ENCODE results near the gene DRAXIN. TPM values are rescaled to one million over a fixed set of nuclear protein-coding genes. Genes with fewer than 3 reads are reported as not detected.

The DRAXIN gene
- polyA plus RNA-seq, 1 donor (not counting 4 experiments of a cell fraction or from before 2014, with no cell fraction given) = not detected

DNA sequence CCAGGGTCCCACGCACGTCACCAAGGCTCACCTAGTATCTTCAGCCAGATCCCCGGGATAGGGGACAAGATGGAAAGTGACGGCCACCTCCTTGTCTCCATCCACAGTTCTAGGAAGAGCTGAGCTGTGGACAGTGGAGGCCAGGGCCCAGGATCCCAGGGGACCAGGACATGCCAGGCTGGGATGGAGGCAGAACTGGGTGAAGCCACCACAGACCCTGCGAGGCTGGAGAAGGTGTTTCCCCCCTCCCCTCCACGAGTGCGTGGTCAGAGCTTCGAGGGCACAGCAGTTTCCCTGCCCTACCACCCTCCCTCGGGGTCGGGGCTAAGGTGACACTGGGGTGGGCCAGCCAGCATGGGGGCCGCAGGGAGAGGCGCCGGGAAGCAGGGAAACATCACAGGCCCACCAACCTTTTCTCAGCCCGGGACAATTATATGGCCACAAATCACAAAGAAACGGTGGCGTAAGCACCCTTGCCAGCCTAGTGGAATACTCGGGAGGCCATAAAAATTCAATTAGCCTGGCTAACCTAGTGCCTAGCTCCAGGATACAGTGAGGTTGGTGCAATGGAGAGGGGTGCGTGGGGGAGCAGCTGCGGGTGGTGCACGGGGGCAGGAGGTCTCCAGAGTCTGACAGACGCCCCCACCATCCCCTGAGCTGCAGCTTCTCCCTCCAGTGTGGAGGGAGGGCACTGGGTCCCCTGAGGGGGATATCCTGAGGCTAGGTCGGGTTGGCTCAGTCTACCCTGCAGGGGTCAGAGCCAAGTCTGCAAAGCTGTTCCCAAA is 13.4 kb downstream of the DRAXIN start:
- Histone ChIP-seq H3K9ac (ENCODE audit: control insufficient read depth, extremely low read depth, insufficient read depth, low read length) (no peak overlapping the region), H3K9me1 (ENCODE audit: control insufficient read depth, extremely low read depth, insufficient read depth, low read length) (no peaks in the 10 kb centered on the region), H3K4me1 (ENCODE audit: control insufficient read depth, extremely low read depth, insufficient read depth, low read length) (peaks cover 3% of the 10 kb centered on the region), H3K36me3 (ENCODE audit: control insufficient read depth in 2 of 2, extremely low read depth in 1 of 2, insufficient read depth in 2 of 2, low read length in 2 of 2) (no peaks in the 10 kb centered on the region), H3K4me2 (ENCODE audit: control insufficient read depth, extremely low read depth, insufficient read depth, low read depth, low read length) (no peak overlapping the region), H3K27me3 (ENCODE audit: control insufficient read depth, extremely low read depth, insufficient read depth, low read length) (peaks cover 57% of the 10 kb centered on the region), H3K9me3 (ENCODE audit: control insufficient read depth, low read depth, low read length) (no peaks in the 10 kb centered on the region), H3K4me3 (ENCODE audit: control insufficient read depth in 2 of 3, extremely low read depth in 1 of 3, insufficient read depth in 2 of 3, low read depth in 1 of 3, low read length in 3 of 3) (no peak overlapping the region), H3K27ac (ENCODE audit: control insufficient read depth, insufficient read depth, low read length) (no peak overlapping the region), H2AFZ (ENCODE audit: control insufficient read depth, low read length) (no peak overlapping the region), H3K79me2 (ENCODE audit: control insufficient read depth, insufficient read depth, low read length) (no peaks in the 10 kb centered on the region), H4K20me1 (ENCODE audit: control insufficient read depth, extremely low read depth, insufficient read depth, low read length) (no peaks in the 10 kb centered on the region)
- TF ChIP-seq EZH2 (IDR thresholded peaks at IDR 0.05; ENCODE audit: low read length) = no peak
- TF ChIP-seq, protein P1, sequence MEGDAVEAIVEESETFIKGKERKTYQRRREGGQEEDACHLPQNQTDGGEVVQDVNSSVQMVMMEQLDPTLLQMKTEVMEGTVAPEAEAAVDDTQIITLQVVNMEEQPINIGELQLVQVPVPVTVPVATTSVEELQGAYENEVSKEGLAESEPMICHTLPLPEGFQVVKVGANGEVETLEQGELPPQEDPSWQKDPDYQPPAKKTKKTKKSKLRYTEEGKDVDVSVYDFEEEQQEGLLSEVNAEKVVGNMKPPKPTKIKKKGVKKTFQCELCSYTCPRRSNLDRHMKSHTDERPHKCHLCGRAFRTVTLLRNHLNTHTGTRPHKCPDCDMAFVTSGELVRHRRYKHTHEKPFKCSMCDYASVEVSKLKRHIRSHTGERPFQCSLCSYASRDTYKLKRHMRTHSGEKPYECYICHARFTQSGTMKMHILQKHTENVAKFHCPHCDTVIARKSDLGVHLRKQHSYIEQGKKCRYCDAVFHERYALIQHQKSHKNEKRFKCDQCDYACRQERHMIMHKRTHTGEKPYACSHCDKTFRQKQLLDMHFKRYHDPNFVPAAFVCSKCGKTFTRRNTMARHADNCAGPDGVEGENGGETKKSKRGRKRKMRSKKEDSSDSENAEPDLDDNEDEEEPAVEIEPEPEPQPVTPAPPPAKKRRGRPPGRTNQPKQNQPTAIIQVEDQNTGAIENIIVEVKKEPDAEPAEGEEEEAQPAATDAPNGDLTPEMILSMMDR (optimal IDR thresholded peaks at IDR 0.05 in 1 of 3, IDR thresholded peaks at IDR 0.05 in 1 of 3, conservative IDR thresholded peaks at IDR 0.05 in 1 of 3; ENCODE audit: extremely low read depth in 1 of 3, insufficient read depth in 2 of 3, low read length in 3 of 3) = no peak
- DNase-seq (ENCODE audit: low read depth, low spot score) (no peak), FAIRE-seq (no peak)
- dilution Hi-C loops (cut with MboI; ENCODE audit: extremely low pct_ligation_motif_present, low sequenced_read_pairs) = no loop called here

DNA sequence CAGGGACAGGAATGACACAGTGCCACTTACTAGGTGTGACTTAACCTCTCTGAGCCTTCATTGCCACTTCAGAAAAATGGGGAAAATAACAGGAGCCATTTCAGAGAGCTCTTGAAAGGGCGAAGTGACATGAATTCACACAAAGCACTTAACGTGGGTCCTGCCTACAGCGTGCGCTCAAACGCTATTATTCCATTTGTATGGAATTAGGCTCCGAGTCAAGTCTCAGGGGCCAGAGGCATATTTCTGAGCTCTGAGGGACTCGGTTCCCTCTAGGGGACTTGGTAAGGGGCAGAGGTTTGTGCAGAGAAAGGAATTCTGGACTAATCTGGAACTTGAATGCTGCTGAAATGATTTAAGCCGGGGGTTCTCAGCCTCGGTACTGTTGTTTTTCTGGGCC is 14.1 kb downstream of the DRAXIN start:
- DNase-seq (ENCODE audit: low read depth, low spot score) = no peak
- Histone ChIP-seq H3K27me3 (ENCODE audit: control insufficient read depth, extremely low read depth, insufficient read depth, low read length) (peaks cover 55% of the 10 kb centered on the region), H3K4me1 (ENCODE audit: control insufficient read depth, extremely low read depth, insufficient read depth, low read length) (peaks cover 3% of the 10 kb centered on the region), H3K9ac (ENCODE audit: control insufficient read depth, extremely low read depth, insufficient read depth, low read length) (no peak overlapping the region), H3K4me3 (ENCODE audit: control insufficient read depth in 2 of 3, extremely low read depth in 1 of 3, insufficient read depth in 2 of 3, low read depth in 1 of 3, low read length in 3 of 3) (no peak overlapping the region), H3K27ac (ENCODE audit: control insufficient read depth, insufficient read depth, low read length) (no peak overlapping the region), H4K20me1 (ENCODE audit: control insufficient read depth, extremely low read depth, insufficient read depth, low read length) (no peaks in the 10 kb centered on the region), H3K36me3 (ENCODE audit: control insufficient read depth in 2 of 2, extremely low read depth in 1 of 2, insufficient read depth in 2 of 2, low read length in 2 of 2) (no peaks in the 10 kb centered on the region), H3K9me1 (ENCODE audit: control insufficient read depth, extremely low read depth, insufficient read depth, low read length) (no peaks in the 10 kb centered on the region), H3K9me3 (ENCODE audit: control insufficient read depth, low read depth, low read length) (no peaks in the 10 kb centered on the region), H3K79me2 (ENCODE audit: control insufficient read depth, insufficient read depth, low read length) (no peaks in the 10 kb centered on the region), H2AFZ (ENCODE audit: control insufficient read depth, low read length) (no peak overlapping the region), H3K4me2 (ENCODE audit: control insufficient read depth, extremely low read depth, insufficient read depth, low read depth, low read length) (no peak overlapping the region)
- dilution Hi-C loops (cut with MboI; ENCODE audit: extremely low pct_ligation_motif_present, low sequenced_read_pairs) = no loop called here
- TF ChIP-seq, protein P1 (optimal IDR thresholded peaks at IDR 0.05 in 1 of 3, IDR thresholded peaks at IDR 0.05 in 1 of 3, conservative IDR thresholded peaks at IDR 0.05 in 1 of 3; ENCODE audit: extremely low read depth in 1 of 3, insufficient read depth in 2 of 3, low read length in 3 of 3) = no peak
- no peak for TF ChIP-seq EZH2 (IDR thresholded peaks at IDR 0.05; ENCODE audit: low read length)
- FAIRE-seq = no peak
